Bronchial epithelial cell (primary cell): ENCODE results near the gene USP6NL. TPM values are rescaled to one million over a fixed set of nuclear protein-coding genes. Genes with fewer than 3 reads are reported as not detected.
A peak's percentile ranks its signal among the peaks of the same experiment; 100 is the strongest.

Experiments
- DNase-seq: peaks from one replicate; pipeline ENCODE4 v3.0.0-alpha.2; 2010; ENCODE audit warnings: low read depth
- FAIRE-seq: peaks from 2 replicates; lab custom pipeline; 2011; peaks lifted over from hg19 to GRCh38; lab: Jason Lieb, UNC
- H3K27me3 ChIP-seq: 2 replicates; pipeline ENCODE4 v1.5.1; 2011; ENCODE audit warnings: low read length; ENCODE audit not compliant: control insufficient read depth, insufficient read depth
- H3K36me3 ChIP-seq: 2 replicates; pipeline ENCODE4 v1.5.1; 2011; ENCODE audit warnings: low read length; ENCODE audit not compliant: control insufficient read depth, insufficient read depth
- H3K4me3 ChIP-seq: 2 replicates; pipeline ENCODE4 v1.5.1; 2011; ENCODE audit warnings: mild to moderate bottlenecking, low read depth, low read length, control low read depth
- CTCF ChIP-seq: IDR thresholded peaks from 2 replicates; pipeline ENCODE4 v1.5.1; 2011; ENCODE audit warnings: mild to moderate bottlenecking, moderate library complexity, low read length, control low read depth, inconsistent platforms; ENCODE audit not compliant: insufficient read depth, severe bottlenecking
- total RNA-seq: library from RNA; depleted of rRNA; stranded (reverse); fragments of >200 nt; gene quantifications from 2 replicates; pipeline ENCODE4 v1.2.1, GENCODE V29; 2014

Gene USP6NL
- total RNA-seq, 1 donor from 2014 or later = 8.7 TPM

GRCh38 chr10:11587722-11588259, 23.7 kb downstream of the USP6NL start:
- no peak for TF ChIP-seq CTCF
- H3K4me3 ChIP-seq = no peak overlapping the region
- no peaks in the 10 kb centered on the region for H3K27me3 ChIP-seq
- DNase-seq (peak; percentile 36), FAIRE-seq (no peak)
- H3K36me3 ChIP-seq = no peaks in the 10 kb centered on the region

- DNase-seq (peak; percentile 43), FAIRE-seq (no peak)
- H3K4me3 ChIP-seq = no peak overlapping the region
- H3K36me3 ChIP-seq = no peaks in the 10 kb centered on the region
- H3K27me3 ChIP-seq = no peaks in the 10 kb centered on the region
- TF ChIP-seq CTCF = no peak
Measured at GRCh38 chr10:11586170-11586569, 25.3 kb downstream of the USP6NL start.

DNA sequence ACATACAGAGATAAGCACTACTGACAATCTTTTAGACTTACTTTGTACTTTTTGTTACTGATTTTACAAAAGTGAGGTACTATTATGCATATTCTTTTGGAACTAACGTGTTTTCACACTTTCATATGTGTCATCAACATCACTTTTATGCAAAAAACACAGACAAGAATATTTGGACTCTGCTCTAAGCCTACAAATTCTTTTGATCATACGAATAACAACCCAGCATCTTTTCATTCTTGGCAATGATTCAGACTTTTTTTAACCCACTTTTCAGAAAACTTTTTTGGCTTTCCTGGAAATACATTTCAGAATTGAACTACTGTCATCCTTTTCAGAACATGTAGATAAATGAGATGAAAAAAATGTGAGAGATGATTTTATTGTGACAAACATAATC, 30.2 kb downstream of the USP6NL start:
- Histone ChIP-seq H3K36me3 (no peaks in the 10 kb centered on the region), H3K4me3 (no peak overlapping the region), H3K27me3 (no peaks in the 10 kb centered on the region)
- FAIRE-seq = no peak
- no peak for TF ChIP-seq CTCF
- DNase-seq = no peak

DNA sequence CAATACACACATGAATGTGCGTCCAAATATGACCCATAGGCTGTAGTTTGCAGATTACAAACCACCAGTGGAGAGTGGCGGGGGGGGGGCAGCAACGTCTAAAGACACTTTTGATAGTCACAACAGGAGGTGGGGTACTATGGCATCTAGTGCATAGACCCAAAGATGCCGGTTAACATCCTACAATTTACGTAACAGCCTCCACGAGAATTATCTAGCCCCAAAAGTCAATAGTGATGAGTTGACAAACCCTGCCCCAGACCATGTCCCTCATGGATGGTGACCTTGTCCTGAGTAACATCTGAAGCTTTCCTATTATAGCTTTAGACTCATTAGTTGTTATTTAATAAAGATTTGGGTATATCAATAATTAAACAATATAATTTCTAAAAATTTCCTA, 31.6 kb downstream of the USP6NL start:
- DNase-seq (no peak), FAIRE-seq (no peak)
- TF ChIP-seq CTCF = no peak
- Histone ChIP-seq H3K36me3 (no peaks in the 10 kb centered on the region), H3K27me3 (no peaks in the 10 kb centered on the region), H3K4me3 (no peak overlapping the region)

DNA sequence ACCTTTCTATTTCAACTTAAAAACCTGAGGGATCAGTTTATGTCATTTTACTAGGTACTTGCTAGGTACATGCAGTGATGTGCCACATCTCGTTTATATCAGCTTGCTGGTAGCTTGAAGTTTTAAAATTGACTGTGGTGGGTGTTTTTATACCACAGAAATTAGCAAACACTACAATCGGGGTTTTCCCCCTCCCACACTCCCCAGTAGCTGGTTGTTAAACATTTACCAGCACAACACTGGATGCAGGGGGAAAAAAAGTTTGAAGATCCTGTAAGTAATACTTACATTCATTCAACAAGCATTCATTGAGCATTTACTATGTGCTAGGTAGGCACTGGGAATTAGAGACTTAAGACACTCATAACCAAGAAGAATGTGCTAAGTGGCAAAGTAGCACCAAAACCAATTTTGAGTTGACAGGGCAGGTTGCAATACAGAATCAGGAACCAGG, 32.6 kb downstream of the USP6NL start:
- no peak for FAIRE-seq

More for the DNA sequence above, 32.6 kb downstream of the USP6NL start:
- Histone ChIP-seq H3K4me3 (no peak overlapping the region), H3K36me3 (no peaks in the 10 kb centered on the region), H3K27me3 (no peaks in the 10 kb centered on the region)
- TF ChIP-seq CTCF = no peak
- no peak for DNase-seq
